NOMO-1 treated with DMSO at 0.1 percent for 48 hours (cell line): ENCODE data around the gene EPHA7.

Experiments
- DNase-seq: peaks from one replicate; lab custom pipeline; 2025; ENCODE audit not compliant: unreplicated experiment; lab: John Stamatoyannopoulos, UW

The EPHA7 gene

DNA sequence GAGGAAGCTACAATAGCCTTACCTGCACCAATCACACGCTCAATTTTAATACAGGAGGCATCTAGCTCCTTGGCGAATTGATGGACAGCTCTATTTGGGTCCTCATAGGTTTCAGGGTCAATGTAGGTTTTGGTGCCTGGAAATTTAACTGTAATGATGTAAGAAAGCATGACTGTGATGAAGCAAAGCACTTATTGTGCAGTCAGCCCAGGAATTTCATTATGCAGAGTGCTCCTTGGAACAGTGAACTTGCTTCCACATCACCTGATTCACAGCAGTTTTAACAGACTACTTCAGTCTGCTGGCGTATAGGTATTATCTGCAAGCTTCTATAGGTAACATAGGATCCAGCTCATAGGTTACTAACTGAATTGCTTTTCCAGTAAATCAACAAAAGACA lies 160.0 kb downstream of the EPHA7 start:
- DNase-seq = no peak

DNA sequence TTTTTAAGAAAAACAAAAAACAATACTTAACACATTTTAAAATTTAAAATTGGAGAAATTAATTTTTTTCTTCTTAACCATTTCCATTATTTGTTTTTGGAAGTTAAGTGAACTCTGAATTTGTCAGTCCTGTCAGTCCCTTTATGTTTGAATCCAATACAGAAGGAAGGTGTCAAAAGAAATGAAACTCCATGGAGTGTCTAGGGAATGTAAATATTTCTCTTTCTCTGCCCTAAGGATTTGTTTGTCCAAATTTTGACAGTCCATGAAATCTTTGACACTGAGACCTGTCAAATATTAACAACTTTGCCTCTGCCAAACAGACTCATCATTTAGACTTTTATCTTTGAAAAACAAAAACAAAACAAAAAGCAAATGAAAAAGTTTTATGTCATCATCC lies 166.4 kb downstream of the EPHA7 start:
- DNase-seq = no peak

DNA sequence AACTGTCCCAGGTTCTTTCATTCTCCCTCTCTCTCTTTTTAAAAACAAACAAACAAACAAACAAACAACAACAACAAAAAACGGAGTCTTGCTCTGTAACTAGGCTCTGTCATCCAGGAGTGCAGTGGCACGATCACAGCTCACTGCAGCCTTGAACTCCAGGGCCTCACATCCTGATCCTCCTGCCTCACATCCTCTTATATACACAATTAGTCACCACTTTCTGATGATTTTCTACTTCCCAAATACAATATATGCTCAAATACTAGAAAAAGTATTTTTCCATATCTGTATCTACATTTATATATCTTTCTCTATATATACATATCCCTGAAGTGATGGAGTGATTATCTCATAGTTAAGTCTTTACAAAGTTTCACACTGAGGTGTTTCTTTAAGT lies 170.7 kb downstream of the EPHA7 start:
- no peak for DNase-seq

DNA sequence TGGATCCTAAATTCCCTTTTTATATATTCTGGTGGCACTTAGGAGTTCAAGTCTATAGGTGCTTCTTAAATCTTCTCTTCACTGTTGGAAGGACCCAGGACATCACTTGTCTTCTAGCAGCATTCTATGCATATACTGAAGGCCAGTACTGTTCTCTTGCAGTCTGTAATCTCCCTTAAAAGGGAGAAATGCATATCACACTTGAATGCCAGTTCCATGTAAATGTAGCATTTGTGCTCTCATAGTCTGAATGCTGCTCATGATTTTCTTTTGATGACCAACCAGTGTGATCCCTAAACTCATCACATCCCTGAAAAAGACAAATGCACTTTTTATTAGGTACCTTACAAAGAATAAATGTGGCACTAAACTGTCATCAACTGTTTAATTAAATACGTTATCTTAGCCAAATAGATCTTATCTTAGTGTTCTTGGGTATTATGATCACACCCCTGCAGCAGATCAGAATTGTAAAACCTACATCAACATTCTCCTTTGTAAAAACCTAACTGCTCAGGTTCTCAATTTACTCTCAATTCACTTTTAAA lies 176.1 kb downstream of the EPHA7 start:
- DNase-seq = no peak

DNA sequence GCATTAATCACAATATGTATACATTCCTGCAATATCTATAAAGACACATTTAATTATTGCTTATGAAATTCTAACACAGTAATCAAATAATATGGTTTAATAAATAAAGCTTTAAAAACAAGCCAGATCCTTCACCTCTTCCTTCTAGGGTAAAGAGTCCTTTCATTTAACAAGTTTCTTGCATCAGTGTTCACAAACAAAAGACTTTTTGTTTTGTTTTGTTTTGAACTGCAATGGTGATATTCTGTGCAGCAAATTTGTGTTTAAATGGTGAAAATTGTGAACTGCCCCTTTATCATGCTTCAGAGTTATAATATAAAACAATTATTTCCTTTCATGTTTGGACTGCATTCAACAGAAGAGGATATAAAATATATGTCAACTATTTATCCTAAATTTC lies 177.3 kb downstream of the EPHA7 start:
- no peak for DNase-seq

DNA sequence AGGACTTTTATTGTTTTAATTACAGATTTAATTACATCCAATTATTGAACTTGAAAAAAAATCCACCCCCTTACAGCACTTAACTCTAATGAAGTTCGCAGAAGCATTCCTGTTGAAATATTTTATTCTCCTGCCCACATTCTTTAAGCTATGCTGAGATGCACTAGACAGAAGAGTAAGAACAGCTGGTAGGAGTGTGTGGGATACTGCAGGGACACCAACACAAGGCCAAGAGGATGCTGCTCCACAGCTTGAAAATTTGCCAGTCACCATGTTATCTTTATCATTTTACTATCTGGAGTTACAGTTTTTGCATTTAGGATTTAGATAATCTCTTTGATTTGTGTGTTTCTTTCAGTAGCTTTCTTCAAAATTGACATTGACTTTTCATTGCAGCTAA lies 180.7 kb downstream of the EPHA7 start:
- no peak for DNase-seq

DNA sequence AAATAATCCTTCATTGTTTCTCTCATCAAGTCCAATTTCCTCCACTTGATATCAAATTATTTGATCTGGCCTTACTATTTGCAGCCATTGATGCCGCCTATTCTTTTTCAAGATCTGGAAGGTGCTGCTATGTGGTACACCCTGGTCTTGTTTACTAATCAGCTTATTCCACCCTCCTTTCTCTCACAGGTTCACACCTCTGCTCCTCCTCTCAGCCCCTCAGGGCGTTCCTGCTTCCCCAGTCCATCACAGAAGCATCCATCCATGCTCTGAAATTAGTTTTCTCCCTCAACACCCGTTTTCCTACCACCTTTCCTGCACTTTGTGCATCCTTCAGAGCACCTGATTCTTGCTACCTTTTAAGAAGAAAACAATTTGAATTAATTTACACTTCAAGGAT lies 183.6 kb downstream of the EPHA7 start:
- DNase-seq = no peak

DNA sequence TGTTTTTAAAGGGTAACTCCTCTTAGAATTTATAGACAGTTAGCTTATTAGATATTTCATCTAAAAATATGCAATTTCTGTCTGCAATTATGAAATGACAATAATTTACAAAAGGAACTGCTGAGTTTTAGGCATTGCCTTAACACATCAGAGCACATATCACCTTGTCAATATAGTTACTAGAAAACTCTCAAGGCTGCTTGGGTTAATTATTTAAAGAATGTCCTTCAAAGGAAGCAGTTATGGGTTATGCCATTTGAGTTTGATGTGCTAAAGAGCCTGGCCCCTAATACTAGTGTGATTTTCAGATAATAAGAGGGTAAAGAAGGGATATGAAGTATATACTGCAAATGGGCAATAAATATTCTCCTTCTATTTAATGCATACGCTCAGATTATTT lies 192.5 kb downstream of the EPHA7 start:
- no peak for DNase-seq

DNA sequence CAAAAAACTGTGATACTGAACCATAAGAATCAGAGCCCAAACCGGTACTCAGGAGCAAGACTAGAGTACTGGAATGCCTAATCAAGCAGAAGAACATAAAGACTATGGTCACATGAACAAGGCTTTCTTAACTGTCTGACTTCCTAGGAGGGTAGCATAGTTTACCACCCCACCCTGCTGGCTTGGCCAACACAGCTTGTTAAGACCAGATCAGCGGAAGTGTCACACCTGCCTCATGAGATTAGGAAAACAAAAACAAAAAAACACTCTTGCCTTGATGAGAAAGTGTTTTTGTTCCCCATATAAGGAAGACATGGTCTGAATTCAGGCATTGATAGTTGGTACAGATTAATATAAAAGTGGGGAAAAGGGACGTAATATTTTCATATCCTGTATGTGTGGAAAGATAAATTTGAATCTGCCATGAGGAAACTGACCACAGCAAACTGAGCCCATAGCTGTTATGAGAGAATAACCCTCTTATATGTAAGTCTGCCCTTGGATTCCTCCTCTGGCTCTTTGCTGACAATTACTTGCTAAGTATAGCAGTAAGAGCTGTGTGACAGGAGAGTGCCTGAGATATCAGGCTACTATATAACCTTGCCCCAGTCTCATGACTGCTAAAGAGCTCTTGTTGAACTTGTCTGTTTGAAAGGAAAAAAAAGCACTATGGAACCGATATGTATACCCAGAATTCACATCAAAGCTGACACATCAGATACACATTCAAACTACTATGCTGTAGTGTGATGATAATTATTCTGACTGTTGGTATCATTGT lies 197.1 kb downstream of the EPHA7 start:
- DNase-seq = no peak

DNA sequence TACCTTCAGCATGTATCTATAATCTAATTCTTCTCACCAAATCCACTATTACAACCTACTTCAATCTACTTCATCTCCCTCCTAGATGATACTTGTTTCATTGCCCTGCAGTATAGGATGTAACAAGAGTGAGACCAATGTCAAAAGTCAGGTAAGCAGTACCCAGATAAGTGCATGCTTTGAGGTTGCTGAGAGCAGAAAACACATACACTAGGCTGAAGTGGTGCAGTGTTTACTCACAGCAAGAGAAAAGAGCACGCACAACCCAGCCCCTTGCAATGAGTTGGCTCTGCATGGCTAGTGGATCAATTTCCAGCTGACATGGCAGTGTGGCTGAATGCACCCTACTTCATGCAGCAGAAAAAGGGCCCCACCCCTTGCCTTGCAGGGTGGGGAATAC lies 199.9 kb downstream of the EPHA7 start:
- no peak for DNase-seq

DNA sequence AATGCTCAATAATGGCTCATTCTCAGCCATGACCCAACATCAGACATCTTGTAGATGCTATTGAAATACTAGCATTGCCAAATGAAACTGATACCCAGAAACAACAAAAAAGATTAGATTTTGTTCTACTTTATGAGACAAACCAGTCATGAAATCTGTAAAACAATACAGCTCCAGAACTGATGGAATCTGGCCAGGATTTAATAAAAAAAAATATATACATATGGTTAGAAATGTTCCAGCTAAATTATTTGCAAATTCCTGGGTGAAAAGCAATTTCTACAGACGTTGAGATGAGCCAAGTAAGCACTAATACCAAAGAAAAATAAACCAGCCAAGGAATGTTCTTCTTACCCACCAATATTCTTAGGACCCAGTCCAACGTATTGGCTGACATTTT lies 201.3 kb downstream of the EPHA7 start:
- DNase-seq = no peak

DNA sequence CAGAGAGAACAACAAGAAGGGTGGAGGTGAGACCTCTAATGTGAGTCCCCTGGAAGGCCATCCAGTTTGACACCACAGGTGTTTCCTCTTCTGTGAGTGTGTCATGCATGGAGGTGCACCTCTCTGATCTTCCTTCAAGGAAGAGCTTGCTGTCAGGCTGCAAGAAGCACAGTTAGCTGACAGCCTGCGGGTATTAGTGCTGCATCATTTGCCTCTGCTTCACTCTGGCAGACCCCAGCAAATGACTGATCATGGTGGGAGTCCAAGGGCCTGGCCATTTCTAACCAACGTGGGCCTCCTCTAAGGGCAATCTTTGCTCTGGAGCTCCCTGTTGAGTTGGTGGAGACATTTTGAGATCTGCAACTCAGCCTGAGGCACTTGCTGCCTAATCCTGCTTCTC lies 206.3 kb downstream of the EPHA7 start:
- no peak for DNase-seq

DNA sequence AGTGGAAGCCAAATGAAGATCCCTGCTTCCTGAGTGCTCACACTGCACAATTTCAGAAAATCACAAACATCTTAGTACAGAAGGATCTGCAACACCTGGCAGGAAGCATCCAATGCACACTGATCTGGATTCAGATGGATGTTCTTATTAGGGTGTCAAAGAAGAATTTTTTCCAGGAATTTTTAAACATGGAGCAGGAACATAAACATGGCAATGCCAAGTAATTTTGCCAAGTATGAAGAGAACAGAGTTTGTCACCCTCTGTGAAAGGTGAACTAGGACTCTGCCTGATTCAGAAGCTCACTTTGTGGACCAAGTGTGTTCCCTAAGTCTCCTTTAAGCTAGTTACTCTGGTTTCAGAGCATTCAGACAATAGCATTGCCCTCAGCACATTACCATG lies 208.5 kb downstream of the EPHA7 start:
- DNase-seq = no peak

DNA sequence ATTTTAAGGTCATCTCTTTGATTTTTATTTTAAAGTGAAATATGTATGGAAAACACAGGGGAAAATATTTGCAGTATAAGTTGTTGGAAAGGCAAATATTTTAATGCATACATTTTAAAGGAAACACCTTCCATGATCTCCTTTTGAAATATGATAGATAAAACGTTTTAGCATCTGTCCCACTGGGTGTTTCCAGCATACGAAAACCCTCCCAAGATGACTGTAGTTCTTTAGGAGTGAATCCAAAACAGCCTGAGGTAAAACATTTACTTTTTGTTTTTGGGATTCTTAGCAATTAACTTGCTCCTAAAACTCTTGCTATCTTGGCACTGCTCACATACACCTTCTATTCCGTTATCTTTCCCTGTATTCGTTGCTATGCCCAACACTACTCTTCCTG lies 210.0 kb downstream of the EPHA7 start:
- no peak for DNase-seq

DNA sequence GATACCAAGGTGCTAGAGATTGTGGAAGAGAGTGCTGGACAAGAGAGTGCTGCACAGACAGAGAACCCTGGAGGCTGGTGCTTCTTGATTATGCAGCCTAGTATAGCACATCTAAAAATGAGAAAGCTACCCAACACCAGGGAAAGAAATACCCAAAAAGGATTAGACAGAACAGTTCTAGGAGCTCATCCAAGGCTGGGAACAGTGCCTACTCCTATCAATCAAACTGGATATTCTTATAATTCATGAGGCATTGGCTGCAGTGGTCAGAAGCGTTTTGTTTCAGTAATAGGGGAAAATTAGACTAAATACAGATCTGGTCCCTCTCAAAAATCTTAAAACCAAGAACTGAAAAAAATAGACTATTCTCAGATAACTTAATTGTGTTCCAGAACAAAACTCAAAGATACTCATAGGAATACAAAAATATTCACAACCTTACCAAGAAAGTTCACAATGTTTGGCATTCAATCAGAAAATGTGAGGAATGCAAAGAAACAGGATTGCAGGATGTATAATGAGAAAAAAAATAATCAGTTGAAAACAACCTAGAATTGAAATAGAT lies 222.9 kb downstream of the EPHA7 start:
- DNase-seq = no peak

DNA sequence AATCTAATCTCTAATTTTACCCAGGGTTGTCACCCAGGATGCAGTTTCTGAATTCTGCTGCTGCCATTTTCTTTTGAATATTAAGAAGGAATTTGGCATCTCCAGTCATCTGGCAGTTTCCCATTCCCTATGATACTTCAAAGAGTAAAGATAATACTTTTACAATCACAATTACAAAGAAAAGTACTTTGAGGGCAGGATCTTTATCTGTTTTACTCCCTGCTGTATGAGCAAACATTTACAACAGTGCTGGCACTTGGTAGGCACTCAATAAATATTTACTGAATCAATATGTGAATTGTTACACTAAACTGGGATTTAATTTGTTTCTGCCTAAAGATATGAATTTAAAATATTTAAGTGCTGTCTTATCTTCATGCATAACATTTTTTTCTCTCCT lies 224.9 kb downstream of the EPHA7 start:
- DNase-seq = no peak

DNA sequence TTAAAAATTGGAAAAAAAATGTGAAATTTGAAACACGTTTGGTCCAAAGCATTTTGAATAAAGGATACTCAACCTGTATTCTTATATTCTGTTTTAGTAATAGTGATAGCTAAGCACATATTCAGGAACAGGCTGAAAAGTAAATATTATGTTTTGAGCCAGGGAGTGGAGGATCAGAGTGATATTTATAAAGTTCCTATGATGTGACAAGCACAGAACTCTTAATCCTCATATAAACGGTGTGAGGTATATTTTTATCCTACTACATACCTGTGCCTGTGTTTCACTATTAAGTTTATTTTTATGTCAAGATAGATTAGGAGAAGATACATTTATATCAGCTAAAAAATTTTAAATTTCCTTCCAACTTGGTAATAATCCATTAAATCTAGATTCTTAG lies 225.5 kb downstream of the EPHA7 start:
- DNase-seq = no peak
